Epithelial cell of proximal tubule (primary cell): ENCODE results near the gene ACER3. TPM values are rescaled to one million over a fixed set of nuclear protein-coding genes. Genes with fewer than 3 reads are reported as not detected.

Experiments
- DNase-seq: peaks from one replicate; pipeline ENCODE4 v3.0.0-alpha.2; 2011; ENCODE audit warnings: low read depth
- H3K4me3 ChIP-seq: 2 replicates; pipeline ENCODE4 v1.5.1; 2011; ENCODE audit warnings: low read depth, mild to moderate bottlenecking, low read length
- total RNA-seq: library from RNA; depleted of rRNA; stranded (reverse); fragments of >200 nt; gene quantifications from 2 replicates; pipeline ENCODE4 v1.2.3, GENCODE V29; 2015
- TF ChIP-seq, protein P1 (sequence below): conservative IDR thresholded peaks from 2 replicates; pipeline ENCODE4 v1.5.1; 2012; ENCODE audit warnings: low read depth, mild to moderate bottlenecking, low read length

Gene ACER3
- total RNA-seq, 1 donor from 2014 or later = 11.4 TPM

DNA sequence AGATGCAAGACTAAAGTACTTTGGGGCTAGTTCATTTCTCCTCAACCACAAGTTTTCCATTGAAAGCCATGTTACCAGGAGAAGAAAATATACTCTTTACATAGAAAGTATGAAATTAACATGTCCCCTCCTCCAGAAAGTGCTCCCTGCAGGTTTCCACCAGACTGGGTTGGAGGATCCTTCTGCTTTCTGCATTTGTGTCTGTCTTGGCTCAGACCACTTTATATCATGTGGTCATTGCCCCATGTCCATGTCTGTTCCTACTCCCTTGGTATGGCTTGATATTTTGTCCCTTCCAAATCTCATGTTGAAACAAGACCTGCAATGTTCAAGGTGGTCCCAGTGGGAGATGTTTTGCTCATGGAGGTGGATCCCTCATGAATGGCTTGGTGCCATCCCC lies 28.4 kb upstream of the ACER3 start:
- TF ChIP-seq, protein P1, sequence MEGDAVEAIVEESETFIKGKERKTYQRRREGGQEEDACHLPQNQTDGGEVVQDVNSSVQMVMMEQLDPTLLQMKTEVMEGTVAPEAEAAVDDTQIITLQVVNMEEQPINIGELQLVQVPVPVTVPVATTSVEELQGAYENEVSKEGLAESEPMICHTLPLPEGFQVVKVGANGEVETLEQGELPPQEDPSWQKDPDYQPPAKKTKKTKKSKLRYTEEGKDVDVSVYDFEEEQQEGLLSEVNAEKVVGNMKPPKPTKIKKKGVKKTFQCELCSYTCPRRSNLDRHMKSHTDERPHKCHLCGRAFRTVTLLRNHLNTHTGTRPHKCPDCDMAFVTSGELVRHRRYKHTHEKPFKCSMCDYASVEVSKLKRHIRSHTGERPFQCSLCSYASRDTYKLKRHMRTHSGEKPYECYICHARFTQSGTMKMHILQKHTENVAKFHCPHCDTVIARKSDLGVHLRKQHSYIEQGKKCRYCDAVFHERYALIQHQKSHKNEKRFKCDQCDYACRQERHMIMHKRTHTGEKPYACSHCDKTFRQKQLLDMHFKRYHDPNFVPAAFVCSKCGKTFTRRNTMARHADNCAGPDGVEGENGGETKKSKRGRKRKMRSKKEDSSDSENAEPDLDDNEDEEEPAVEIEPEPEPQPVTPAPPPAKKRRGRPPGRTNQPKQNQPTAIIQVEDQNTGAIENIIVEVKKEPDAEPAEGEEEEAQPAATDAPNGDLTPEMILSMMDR = no peak
- H3K4me3 ChIP-seq = no peak overlapping the region
- no peak for DNase-seq

DNA sequence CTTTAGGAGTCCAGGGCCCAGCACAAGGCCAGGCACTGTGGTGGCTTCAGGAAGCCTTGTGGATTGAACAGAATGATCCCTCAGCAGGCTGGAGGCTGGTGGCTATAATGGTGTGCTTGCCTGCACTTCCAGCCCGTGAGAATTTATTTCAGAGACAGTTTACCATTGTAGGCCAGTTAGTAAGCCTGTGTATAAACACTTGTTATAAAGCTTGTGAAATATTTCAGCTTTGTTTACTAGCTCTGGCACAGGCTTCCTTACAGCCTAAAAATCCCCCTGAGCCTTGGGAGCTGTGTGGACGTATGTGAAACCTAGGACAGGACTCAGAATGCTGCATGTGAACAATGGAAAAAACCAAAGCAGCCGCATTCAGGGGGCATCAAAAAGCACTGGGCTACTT lies 26.6 kb upstream of the ACER3 start:
- H3K4me3 ChIP-seq = no peak overlapping the region
- TF ChIP-seq, protein P1 = no peak
- no peak for DNase-seq

DNA sequence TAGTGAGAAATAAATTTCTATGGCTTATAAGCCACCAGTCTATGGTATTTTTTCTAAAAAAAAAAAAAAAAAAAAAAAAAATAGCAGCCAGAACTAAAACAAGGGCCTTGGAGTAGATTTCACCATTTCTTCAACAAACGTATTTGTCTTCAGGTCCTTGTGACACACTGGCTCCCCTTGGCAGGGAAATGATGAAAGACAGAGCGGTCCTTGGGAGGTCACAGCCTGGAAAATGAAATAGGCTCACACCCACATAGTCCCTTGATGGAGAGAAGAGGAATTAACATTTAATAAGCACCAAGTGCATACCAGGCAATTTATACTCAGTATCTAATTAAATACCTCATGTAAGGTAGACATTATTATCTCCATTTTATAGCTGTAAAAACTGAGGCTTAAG lies 25.7 kb upstream of the ACER3 start:
- TF ChIP-seq, protein P1 = no peak
- H3K4me3 ChIP-seq = no peak overlapping the region
- DNase-seq = no peak

DNA sequence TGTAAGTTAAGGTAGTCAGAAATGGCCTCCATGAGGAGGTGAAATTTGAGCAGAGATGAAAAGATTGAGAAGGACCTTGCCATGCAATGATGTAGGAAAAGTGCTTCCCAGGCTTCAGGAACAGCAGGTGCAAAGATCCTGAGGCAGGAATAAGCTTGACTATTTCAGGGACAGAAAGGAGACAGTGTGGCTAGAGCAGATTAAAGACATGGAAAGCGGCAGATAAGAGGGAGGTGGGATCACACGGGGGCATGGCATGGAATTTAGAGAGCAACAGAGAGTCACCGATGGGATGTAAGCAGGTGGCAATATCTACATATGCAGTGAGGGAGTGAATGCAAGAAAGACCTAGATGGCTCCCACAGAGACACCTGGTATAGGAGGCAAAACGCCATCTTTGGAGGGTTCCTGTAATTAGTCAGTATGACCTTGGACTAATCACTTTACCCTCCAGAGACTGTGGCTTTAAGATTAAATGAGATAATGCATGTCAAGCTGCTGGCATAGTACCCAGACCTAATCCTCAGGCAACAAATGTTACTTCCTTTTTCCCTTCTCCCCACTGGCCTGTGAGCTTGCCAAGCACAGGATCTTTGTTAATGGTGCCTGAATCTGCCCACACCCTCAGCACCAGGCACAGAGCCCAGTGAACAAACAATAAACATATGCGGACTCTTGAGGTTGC lies 24.6 kb upstream of the ACER3 start:
- H3K4me3 ChIP-seq = no peak overlapping the region
- TF ChIP-seq, protein P1 = no peak
- no peak for DNase-seq

DNA sequence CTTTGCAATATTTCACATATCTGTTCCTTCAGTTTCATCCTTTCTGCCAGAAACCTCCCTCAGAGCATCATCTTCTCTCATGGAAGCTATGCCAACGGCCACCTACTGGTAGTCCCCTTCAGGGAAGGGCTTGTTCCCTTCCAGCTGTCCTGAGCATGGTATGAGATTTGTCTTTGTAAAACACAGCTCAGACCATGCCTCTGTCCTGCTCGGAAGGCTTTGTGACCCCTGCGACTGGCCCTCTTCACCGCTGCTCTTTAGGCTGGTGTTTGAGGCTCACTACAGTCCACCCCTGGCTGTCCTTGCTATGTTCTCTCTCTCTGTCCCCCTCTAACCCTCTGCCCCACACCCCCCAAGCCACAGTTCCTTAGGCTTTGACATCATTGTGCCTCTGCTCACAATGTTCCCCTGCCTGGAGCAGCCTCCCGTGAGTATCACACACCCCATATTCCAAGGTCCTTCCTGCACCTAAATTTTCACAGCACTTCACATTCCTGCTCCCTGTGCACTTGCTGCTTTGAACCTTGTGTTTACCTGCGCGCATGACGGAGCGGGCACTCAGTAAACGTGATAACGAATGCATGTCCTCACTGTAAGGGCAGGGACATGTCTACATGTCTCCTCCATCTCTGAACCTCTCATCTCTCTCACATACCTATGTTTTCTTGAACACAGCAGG lies 24.0 kb upstream of the ACER3 start:
- TF ChIP-seq, protein P1 = no peak
- DNase-seq = no peak
- no peak overlapping the region for H3K4me3 ChIP-seq

DNA sequence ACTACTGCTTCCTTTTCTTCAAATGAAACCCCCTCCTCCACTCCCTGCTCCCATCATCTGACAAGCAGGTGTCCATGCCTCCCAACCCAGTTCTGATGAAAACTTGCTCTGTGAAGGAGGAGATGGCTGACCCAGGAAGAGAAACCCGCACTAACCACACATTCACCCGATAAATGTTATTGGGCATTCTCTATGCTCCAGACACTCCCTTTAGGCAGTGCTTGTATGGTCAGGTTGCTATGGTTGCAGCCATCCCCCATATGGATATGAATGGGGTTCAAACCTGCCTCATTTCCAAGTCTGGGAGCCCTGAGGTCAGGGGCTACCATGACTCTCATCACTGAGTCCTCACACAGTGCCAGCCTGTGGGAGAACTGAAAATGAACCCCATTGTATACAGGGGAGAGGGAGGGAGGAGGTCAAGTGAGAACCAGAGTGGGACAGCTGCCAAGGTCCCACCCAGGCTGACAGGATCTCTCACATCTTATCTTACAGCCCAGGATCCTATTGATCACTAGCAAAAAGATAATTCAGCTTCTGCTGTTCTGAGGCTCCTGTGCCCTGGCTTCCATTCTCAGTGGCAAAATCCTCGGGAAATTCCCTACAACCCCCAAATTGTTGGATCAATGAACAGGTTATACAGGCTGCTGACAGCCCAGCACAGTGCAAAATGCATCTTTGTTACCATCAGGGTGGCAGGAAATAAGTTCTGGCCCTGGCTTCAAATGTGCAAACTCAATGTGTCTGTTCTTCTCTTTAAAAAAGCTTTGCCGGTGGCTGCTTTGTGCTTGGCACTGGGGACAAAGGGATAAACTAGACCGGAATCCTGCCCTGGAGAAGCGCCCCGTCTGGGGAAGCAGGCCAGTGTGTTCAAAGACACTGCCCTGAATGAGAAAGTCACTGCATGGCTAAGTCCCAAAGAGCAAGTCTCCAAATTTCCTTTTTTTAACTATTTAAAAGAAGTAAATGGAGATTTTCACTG lies 22.7 kb upstream of the ACER3 start:
- no peak for DNase-seq
- H3K4me3 ChIP-seq = no peak overlapping the region
- TF ChIP-seq, protein P1 = no peak
